ENCODE data around the gene CMTM2.

Gene CMTM2

GRCh38 chr16:66578651-66579531, at the start of gene CMTM2:
Gene CMTM2 (plus strand): TSS chr16:66579463. CDS start chr16:66579608, 145 bp downstream.
- no peaks in the 10 kb centered on the region for H3K9me3 ChIP-seq (ENCODE audit: low read length)
- no peak within 1 kb of the TSS for H3K4me3 ChIP-seq (ENCODE audit: low read length)

DNA sequence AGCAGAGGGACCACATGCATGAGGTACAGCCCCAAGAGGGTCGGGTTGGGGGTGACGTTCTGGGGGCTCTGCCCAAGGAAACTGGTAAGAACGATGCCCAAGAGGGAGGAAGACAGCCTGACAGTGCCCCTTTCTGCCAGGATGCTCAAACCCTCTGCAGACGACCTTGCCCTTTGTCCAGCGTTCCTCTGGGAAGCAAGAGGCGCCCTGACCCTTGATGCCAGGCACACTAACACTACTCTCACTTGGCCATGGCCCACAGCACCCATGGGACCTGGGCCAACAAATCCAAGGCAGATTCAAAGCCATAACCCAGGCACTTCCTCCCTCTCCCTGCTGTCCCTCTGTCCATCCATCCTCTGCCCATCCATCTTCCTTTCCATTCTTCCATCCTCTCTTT, 49.8 kb upstream of the CMTM2 start:
- H3K4me3 ChIP-seq (ENCODE audit: low read length), result no peak overlapping the region
- no peaks in the 10 kb centered on the region for H3K9me3 ChIP-seq (ENCODE audit: low read length)
- no peak overlapping the region for H2AFZ ChIP-seq (ENCODE audit: low read depth, low read length)
- H3K27me3 ChIP-seq (ENCODE audit: insufficient read depth, low read length), result no peaks in the 10 kb centered on the region
- no peaks in the 10 kb centered on the region for H3K4me1 ChIP-seq (ENCODE audit: insufficient read depth, low read length)
- peaks cover 62% of the 10 kb centered on the region for H3K36me3 ChIP-seq (ENCODE audit: insufficient read depth, low read length)

More at GRCh38 chr16:66578651-66579531, at the start of gene CMTM2:
- Histone ChIP-seq H3K36me3 (ENCODE audit: insufficient read depth, low read length) (no peaks in the 10 kb centered on the region), H2AFZ (ENCODE audit: low read depth, low read length) (no peak within 1 kb of the TSS), H3K4me1 (ENCODE audit: insufficient read depth, low read length) (peaks cover 6% of the 10 kb centered on the region), H3K27me3 (ENCODE audit: insufficient read depth, low read length) (no peaks in the 10 kb centered on the region)

DNA sequence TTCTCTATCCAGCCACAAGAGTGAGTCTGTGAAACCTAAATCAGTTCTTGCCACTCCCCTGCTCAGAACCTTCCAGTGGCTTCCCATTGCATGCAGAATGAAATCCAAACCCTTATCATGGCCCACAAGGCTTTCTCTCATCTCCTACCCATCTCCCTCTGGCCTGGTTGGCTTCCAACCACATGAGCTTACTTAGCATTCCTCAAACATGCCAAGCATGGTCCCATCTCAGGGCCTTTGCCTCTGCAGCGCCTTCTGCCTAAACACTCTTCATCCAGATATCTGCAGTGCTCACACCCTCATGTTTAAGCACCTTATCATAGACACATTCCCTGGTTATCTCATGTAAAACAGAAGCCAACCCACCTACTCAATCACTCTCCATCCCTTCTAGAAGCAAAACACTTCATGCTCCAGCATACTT, 44.9 kb upstream of the CMTM2 start:
- no peaks in the 10 kb centered on the region for H3K9me3 ChIP-seq (ENCODE audit: low read length)
- H2AFZ ChIP-seq (ENCODE audit: low read depth, low read length), result no peak overlapping the region
- no peak overlapping the region for H3K4me3 ChIP-seq (ENCODE audit: low read length)
- H3K36me3 ChIP-seq (ENCODE audit: insufficient read depth, low read length), result peaks cover 39% of the 10 kb centered on the region
- H3K4me1 ChIP-seq (ENCODE audit: insufficient read depth, low read length), result no peaks in the 10 kb centered on the region
- H3K27me3 ChIP-seq (ENCODE audit: insufficient read depth, low read length), result no peaks in the 10 kb centered on the region

DNA sequence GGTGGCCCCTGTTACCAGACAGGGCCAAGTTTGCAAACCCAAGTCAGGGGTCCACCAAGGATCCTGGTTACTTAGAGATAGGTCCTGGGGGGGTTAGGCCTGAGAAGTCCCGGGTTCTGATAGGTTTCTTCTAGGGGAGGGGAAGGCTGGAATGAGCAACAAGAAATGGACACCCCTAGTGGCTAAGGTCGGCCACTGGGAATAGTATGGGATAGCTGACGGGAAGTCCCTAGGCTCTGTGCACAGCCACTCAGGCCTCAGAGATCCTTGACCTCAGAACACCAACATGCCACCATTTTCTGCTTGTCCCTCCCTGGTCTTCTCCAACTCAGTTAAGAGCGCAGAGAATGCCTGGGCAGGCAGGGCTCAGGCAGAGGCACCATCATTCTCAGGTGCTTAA, 42.7 kb upstream of the CMTM2 start:
- H3K9me3 ChIP-seq (ENCODE audit: low read length), result no peaks in the 10 kb centered on the region
- H3K27me3 ChIP-seq (ENCODE audit: insufficient read depth, low read length), result no peaks in the 10 kb centered on the region
- H3K36me3 ChIP-seq (ENCODE audit: insufficient read depth, low read length), result peaks cover 26% of the 10 kb centered on the region
- H3K4me3 ChIP-seq (ENCODE audit: low read length), result no peak overlapping the region
- no peaks in the 10 kb centered on the region for H3K4me1 ChIP-seq (ENCODE audit: insufficient read depth, low read length)
- no peak overlapping the region for H2AFZ ChIP-seq (ENCODE audit: low read depth, low read length)

DNA sequence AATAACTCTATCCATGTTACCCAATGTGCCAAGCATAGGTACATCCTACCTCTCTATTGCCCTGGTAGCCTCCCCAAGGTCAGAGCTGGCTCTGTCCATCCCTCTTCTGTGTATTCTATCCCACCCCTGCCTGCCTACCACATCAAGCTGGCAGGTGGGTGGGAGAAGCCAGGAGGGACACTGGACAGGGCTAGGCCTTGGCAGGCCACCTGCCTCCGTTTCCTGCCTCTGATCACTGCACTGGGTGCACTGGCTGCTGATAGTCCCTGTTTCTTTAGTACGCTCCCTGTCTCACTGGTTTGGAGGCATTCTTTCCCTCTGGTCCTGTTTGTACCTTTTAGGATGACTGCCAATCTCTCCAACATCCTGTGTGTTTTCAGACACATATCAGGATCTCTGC, 42.0 kb upstream of the CMTM2 start:
- Histone ChIP-seq H3K27me3 (ENCODE audit: insufficient read depth, low read length) (no peaks in the 10 kb centered on the region), H3K9me3 (ENCODE audit: low read length) (no peaks in the 10 kb centered on the region), H3K4me3 (ENCODE audit: low read length) (no peak overlapping the region), H3K36me3 (ENCODE audit: insufficient read depth, low read length) (peaks cover 25% of the 10 kb centered on the region), H3K4me1 (ENCODE audit: insufficient read depth, low read length) (no peaks in the 10 kb centered on the region), H2AFZ (ENCODE audit: low read depth, low read length) (no peak overlapping the region)

- H3K36me3 ChIP-seq (ENCODE audit: insufficient read depth, low read length), result peaks cover 25% of the 10 kb centered on the region
- no peaks in the 10 kb centered on the region for H3K4me1 ChIP-seq (ENCODE audit: insufficient read depth, low read length)
- no peak overlapping the region for H3K4me3 ChIP-seq (ENCODE audit: low read length)
Observed at GRCh38 chr16:66538910-66539309, 40.4 kb upstream of the CMTM2 start.

GRCh38 chr16:66539623-66540469, 39.4 kb upstream of the CMTM2 start:
- peaks cover 19% of the 10 kb centered on the region for H3K36me3 ChIP-seq (ENCODE audit: insufficient read depth, low read length)
- H3K27me3 ChIP-seq (ENCODE audit: insufficient read depth, low read length), result no peaks in the 10 kb centered on the region
- H3K4me1 ChIP-seq (ENCODE audit: insufficient read depth, low read length), result no peaks in the 10 kb centered on the region
- H3K4me3 ChIP-seq (ENCODE audit: low read length), result no peak overlapping the region
- H2AFZ ChIP-seq (ENCODE audit: low read depth, low read length), result no peak overlapping the region
- no peaks in the 10 kb centered on the region for H3K9me3 ChIP-seq (ENCODE audit: low read length)

More at GRCh38 chr16:66538910-66539309, 40.4 kb upstream of the CMTM2 start:
- H3K9me3 ChIP-seq (ENCODE audit: low read length), result no peaks in the 10 kb centered on the region
- H2AFZ ChIP-seq (ENCODE audit: low read depth, low read length), result no peak overlapping the region
- no peaks in the 10 kb centered on the region for H3K27me3 ChIP-seq (ENCODE audit: insufficient read depth, low read length)

- Histone ChIP-seq H3K9me3 (ENCODE audit: low read length) (no peaks in the 10 kb centered on the region), H3K4me3 (ENCODE audit: low read length) (no peak overlapping the region), H3K4me1 (ENCODE audit: insufficient read depth, low read length) (no peaks in the 10 kb centered on the region), H2AFZ (ENCODE audit: low read depth, low read length) (no peak overlapping the region), H3K36me3 (ENCODE audit: insufficient read depth, low read length) (peaks cover 19% of the 10 kb centered on the region), H3K27me3 (ENCODE audit: insufficient read depth, low read length) (no peaks in the 10 kb centered on the region)
Observed at GRCh38 chr16:66541388-66542355, 37.6 kb upstream of the CMTM2 start.

- Histone ChIP-seq H3K36me3 (ENCODE audit: insufficient read depth, low read length) (peaks cover 13% of the 10 kb centered on the region), H3K27me3 (ENCODE audit: insufficient read depth, low read length) (no peaks in the 10 kb centered on the region), H3K4me3 (ENCODE audit: low read length) (no peak overlapping the region), H3K9me3 (ENCODE audit: low read length) (no peaks in the 10 kb centered on the region), H2AFZ (ENCODE audit: low read depth, low read length) (no peak overlapping the region), H3K4me1 (ENCODE audit: insufficient read depth, low read length) (no peaks in the 10 kb centered on the region)
Observed at GRCh38 chr16:66542396-66542795, 36.9 kb upstream of the CMTM2 start.

GRCh38 chr16:66543541-66543940, 35.7 kb upstream of the CMTM2 start:
- H3K27me3 ChIP-seq (ENCODE audit: insufficient read depth, low read length), result no peaks in the 10 kb centered on the region
- no peaks in the 10 kb centered on the region for H3K4me1 ChIP-seq (ENCODE audit: insufficient read depth, low read length)
- H2AFZ ChIP-seq (ENCODE audit: low read depth, low read length), result no peak overlapping the region
- H3K4me3 ChIP-seq (ENCODE audit: low read length), result no peak overlapping the region
- H3K9me3 ChIP-seq (ENCODE audit: low read length), result no peaks in the 10 kb centered on the region
- H3K36me3 ChIP-seq (ENCODE audit: insufficient read depth, low read length), result peaks cover 7% of the 10 kb centered on the region

DNA sequence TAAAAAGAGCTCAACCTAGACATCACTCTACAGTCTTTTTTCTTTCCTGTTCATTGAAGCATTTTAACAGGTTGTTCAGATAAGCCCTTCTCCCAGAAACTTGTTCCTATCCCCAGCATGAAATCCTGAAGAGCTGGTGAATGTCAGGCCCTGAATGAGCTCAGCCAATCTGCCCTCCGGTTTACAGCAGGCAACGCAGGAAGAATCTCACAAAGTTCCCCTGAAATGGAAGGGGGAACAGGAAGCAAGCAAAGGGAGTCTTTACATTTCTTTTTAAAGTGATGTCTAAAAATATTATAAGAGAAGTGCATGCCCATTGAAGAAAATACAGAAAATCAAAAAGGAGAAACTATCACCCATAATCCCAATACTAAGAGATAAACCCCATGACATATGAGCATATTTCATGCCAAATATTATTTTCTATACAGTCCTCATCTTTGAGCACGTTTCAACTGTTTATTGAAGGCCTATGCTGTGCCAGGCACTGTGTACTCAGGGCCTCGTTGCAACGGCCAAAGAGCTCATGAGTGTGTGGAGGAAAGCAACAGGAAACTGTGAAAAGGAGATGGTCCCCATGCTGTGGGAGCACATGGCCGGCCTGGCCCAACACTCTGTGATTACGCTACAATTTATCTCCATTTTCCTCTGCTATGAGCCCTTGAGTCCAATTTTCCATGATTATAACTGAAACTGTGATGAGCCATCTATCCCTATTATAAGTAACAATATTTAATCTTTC, 35.1 kb upstream of the CMTM2 start:
- H3K27me3 ChIP-seq (ENCODE audit: insufficient read depth, low read length), result no peaks in the 10 kb centered on the region
- peaks cover 3% of the 10 kb centered on the region for H3K4me1 ChIP-seq (ENCODE audit: insufficient read depth, low read length)
- no peak overlapping the region for H2AFZ ChIP-seq (ENCODE audit: low read depth, low read length)
- peaks cover 3% of the 10 kb centered on the region for H3K36me3 ChIP-seq (ENCODE audit: insufficient read depth, low read length)
- no peaks in the 10 kb centered on the region for H3K9me3 ChIP-seq (ENCODE audit: low read length)
- no peak overlapping the region for H3K4me3 ChIP-seq (ENCODE audit: low read length)

All from neuron (in vitro differentiated cells).